Left renal cortex interstitium (tissue), 4 donors: ENCODE results near the gene BNIP3. TPM values are rescaled to one million over a fixed set of nuclear protein-coding genes. Genes with fewer than 3 reads are reported as not detected.

Experiments used
- DNase-seq, 4 donors: peaks; one replicate each; pipeline ENCODE4 v3.0.0-alpha.2; 2013; ENCODE audit warnings: low read depth in 4 of 4, low spot score in 2 of 4, missing footprints in 1 of 4
- polyA plus RNA-seq, 4 donors: library from polyadenylated mRNA; unstranded; fragments of 120-200 nt; gene quantifications; one replicate each; pipeline ENCODE4 v1.2.1, GENCODE V29; 2013; ENCODE audit not compliant: insufficient read length in 4 of 4

The BNIP3 gene, protein sequence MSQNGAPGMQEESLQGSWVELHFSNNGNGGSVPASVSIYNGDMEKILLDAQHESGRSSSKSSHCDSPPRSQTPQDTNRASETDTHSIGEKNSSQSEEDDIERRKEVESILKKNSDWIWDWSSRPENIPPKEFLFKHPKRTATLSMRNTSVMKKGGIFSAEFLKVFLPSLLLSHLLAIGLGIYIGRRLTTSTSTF
- polyA plus RNA-seq: 10 to 100 TPM; 67.2 to 86.7 (median 75.9) TPM

DNA sequence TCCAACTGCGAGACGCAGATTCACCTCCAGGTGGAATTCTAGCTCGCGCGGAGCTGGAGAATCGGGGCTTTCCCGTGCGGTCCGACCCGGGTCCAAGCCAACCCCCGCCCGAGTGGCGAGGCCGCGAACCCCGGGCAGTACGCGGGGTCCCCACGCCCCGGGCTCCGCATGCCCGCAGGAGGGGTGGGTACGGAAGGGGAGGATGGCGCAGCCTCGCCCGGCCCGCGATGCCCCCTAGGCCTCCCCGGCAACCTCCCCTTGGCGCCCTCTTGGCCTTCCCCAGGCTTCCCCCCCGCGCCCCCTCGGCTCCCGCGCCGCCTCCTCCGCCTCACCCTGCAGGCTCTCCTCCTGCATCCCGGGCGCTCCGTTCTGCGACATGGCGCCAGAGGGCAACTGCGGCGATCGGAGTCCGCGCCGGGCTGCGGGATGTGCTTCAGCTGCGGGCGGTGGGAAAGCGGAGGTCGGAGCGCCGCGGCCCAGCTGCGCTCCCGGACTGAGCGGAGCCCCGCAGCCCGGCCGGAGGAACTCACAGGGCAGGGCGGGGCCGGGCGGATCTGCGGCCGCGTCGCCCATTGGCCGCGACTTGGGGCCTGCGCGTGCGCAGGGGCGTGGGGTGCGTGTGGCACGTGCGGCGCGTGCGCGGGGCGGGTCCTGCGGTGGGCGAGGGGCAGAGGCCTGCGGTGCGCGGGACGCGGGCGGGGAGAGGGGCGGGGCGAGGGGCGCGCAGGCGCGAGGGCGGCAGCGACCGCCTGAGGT lies at the start of gene BNIP3:
TSS of gene BNIP3 (minus strand) at position 495 of the 756 bp plus-strand sequence. CDS start at position 378, 117 bp downstream.
- peak; percentile 74 to 87 (median 86) for DNase-seq

DNA sequence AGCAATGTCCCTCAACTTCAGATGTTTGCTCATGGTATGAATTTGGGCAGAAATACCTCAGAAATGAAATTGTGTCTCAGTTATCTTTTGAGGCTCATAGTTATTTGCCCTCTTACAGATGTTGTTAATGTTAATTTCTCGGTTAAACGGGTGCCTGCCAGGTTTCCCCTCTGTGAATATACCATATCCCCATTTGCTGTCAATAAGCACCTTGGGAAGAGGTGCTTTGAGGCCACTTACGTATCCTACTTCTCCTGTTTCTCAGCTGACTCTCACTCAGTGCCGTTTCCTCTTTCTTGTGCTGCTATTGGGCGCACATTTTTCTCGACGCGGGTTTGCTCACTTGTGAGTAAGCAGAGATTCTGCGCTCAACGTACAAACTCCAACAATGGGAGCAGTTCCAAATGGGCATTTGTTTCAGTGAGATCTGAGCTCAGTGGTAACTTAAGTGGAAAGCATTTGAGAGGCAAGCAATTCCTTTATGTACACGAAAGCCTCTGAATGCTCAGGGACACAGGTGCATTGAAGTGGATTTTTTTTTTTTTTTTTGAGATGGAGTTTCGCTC lies 49.3 kb upstream of the BNIP3 start:
- DNase-seq: no peak

DNA sequence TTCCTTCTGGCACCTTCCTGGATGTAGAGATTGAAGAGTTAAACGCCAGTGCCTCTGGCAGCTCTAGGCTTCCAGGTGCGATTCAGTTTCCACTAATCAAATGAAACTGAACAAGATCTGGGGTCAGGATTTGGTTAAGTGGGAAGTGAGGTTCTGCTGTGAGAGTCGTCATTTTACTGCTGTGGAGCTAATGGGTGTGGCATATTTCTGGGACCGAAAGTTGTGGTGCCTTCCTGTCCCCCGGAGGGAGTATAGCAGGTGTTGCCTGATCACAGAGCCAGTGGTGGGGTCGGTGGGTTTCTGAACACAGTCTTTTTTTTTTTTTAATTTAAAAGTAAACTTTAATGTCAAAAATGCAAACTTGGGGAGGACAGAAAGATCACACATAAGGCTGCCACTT lies 47.0 kb upstream of the BNIP3 start:
- DNase-seq: no peak

DNA sequence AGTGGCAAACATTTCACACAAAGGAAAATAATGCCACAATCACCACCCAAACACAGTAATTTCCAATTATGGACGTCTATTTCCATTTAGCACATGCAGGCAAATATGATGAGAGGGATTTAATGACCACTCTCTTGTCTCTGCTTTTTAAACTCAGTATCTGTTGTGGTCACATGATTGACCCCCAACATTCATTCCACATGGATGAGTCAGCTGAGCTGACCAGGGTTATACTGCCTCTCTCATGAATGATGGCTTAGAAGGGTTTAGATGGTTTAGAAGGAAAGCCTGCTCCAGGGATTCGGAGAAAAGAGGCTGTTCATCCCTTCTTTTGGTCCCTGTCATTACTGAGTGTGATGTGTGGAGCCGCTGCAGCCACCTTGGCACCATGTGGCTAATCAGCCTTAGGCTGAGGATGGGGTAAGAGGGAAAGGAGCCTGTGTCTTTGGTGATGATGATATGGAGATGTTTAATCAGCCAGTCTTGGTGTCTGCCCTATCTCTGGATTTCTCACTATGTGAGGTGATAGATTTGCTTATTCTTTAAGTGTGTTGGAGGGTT lies 45.8 kb upstream of the BNIP3 start:
- DNase-seq: no peak

DNA sequence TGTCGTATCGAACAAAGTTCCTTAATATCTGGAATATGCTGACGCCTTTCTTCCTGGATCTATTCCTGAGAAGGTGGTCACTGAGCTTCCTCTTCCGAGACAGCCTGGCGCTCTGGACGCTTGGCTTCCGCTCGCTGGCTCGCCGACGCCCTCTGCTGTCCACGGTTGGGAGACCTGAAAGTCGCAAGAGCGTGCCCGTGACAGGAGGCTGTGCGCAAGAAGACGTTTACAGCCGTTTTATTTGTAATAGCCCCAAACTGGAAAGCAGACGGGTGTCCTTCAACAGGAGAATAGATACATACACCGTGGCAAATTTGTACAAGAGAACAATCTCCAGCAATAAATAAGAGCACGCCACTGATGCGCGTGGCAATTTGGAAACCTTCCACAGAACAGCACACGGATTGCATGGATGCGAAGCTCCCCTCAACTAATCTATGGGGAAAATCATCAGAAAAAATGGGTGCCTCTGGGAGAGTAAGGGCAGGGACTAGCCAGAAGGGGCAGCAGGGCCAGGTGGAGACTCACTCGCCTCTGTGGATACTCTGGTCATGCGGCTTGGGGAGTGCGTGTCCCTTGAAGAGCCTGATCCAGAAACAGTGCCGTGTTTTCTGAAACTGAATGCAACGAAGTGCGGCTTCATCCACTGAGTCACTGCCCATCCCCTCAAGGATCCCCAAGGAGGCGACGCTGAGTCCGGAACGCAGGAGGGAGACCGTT lies 41.5 kb upstream of the BNIP3 start:
- peak in 3 of 4 donors; percentile 39 to 56 (median 44) for DNase-seq

DNA sequence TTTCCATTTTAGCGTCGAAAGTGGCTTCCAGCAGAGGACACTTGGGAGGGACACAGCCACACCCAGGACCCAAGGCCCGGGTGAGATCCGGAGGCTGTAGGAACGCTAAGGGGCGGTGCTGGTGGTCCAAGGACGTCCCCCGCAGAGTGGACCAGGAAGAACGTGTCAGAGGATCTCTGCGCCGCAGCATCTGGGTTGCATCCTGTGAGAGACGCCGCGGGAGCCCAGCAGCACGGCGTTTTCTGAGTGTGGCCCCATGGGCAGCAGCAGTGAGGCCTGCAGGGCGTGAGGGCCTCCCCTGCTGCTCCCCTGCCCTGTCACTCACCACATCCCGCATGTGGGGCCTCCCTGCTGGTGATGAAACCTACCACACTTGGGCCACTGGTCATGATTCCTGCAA lies 40.5 kb upstream of the BNIP3 start:
- DNase-seq: no peak

DNA sequence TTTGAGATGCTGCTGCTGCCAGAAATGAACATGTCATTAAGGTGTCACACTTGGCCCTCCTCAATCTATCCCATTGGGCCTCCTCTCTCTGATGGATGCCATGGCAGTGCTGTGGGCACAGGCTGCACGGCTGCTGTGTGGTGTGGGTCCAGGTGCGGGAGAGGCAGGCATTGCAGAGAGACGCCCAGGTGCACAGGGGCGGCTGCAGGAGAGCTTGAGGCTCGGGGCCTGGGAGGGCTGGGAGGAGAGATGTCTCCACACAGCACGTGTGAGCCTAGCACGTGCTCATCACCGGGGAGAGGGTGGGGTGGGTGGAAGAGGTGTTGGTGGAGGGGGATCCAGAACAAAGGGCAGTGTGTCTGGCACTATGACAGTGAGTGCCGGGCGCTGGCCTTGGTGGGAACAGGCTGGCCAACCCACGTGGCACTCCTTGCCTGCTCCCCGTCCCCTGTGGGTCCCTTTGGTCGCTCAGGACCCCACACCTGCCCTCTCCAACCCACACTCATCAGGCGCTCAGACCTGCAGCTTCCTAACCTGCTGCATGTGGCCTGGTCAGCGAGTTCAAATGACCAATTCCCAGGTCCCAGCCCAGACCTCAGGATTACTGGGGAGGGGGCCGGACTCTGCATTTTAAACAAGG lies 39.9 kb upstream of the BNIP3 start:
- no peak for DNase-seq

DNA sequence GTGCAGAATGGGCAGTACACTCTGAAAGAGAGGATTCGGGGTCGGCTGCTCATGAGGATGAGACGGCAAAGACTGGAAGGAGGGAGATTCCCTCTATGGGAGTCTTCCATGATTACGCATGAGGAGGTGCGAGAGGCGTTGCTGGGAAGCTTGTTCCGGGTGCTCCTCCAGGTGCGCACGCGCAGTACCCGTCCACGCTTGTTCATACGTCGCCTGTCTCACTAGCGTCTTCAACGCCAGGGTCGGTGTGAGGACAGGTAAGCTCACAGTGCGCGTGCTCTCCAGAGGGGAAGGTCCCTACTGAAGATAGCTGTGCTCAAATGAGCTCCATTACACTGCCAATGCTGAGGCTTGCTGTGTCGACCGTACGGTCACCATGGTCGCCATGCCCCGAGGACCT lies 39.3 kb upstream of the BNIP3 start:
- no peak for DNase-seq

DNA sequence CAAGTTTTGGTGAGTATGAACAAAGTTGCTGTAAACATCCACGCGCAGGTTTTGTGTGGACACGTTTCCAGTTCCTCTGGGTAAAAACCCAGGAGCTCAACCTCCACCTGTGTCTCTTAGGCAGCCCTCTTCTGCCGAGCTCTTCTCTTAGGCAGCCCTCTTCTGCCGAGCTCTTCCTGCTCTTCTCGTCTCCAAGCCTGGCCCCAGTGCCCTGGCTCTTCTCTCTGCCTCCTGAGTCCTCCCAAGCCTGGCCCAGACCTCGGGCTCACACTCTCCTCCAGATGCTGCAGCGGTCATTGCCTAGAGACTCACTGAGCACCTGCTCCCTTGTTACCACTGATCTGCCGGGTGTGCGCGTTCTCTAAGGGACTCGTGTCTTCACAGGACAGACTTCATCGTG lies 38.7 kb upstream of the BNIP3 start:
- no peak for DNase-seq

DNA sequence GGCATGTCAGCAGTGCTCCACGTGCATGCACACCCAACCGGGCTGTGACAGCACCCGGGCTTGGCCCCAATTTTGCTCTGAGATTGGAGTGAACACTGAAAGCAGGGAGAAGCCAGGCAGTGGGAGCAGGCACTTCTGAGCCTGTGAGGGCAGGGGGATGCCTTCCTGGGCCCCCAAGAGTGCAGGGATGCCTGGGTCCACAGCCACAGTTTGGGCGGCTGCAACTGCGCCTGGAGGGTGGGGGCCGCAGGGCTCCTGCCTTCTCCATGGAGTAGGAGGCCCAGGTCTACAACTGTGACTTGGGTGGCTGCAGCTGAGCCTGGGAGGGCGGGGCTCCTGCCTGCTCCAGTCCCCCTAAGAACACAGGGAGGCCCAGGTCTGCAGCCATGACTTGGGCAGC lies 37.6 kb upstream of the BNIP3 start:
- DNase-seq: no peak

DNA sequence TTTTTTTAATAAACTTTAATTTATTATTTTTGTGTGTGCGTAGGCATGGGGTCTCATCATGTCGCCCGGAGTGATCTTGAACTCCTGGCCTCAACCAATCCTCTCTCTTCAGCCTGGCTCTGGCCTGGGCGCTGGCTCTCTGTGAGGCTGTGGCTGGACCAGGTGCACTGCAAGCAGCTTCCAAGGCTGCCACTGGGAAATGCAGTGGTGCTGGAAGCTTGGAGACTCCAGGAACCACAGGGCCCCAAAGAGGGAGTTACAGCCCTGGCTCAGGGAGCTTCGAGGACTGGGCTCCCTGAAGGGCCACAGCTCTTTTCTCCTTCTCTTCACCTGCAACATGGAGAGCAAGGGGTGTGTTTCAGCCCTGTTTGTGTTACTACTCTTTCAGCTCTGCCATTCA lies 36.7 kb upstream of the BNIP3 start:
- no peak for DNase-seq

DNA sequence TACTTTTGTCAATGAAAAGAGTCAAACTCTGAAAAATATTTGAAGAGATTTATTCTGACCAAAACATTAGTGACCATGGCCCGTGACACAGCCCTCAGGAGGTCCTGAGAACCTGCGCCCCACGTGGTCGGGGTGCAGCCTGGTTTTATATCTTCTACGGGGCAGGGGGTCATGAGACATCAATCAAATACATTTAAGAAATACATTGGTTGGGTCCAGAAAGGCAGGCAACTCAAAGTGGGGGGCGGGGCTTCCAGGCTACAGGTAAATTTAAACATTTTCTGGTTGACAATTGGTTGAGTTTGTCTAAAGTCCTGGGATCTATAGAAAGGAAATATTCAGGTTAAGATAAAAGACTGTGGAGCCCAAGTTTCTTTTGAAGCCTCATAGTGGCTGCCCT lies 34.8 kb upstream of the BNIP3 start:
- DNase-seq: no peak

DNA sequence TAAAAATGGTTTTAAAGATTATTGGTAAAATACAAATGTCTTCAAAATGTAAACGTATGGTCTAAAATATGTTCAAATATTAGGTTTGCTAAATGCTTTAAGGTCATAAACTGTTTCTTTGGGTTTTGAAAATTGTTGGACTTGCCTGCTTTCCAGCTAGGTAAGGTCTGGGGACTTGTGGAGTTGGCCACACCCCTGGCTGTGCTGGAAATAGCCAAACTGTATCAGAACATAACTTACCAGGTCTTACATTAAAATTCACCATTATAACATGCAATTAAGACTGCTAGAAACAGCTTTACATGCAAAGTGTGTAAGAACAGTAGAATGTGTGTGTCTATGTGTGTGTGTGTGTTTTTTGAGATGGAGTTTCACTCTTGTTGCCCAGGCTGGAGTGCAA lies 29.7 kb upstream of the BNIP3 start:
- DNase-seq: no peak

DNA sequence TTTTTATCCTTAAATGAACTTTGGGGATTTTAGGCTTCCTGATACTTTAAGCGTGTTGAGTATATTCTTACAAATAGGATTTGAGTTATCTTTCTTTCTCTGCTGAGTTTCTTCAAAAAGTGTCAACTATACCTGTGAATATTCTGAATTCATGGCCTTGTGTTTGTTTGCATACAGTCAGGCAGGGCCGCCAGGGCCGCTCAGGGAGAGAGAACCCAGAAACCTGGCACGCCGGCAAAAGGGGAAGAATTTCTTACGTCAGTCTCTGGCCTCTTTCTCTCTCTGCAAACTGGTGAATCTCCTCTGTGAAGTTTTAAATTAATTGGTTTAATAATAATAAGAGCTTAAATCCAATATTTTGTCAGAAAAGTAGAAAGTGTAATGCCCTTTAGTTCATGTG lies 29.3 kb upstream of the BNIP3 start:
- DNase-seq: no peak

DNA sequence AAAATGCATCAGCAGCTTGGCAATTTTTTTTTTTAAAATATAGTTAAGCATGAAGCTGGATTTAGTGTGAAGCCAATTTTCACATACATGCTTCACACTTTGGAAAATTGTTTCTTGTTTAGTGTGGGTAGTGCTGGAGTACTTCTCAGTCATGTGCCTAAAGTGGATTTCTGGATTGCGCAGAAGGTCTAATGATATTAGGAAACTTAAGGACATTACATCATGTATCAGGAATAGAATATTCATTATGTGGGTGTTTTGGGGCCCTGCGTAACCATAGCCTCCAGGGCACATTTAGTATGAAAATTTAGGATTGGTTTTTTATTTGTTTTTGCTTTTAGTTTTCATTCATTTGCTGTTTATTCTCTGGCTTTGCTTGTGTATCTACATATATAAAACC lies 28.8 kb upstream of the BNIP3 start:
- no peak for DNase-seq

DNA sequence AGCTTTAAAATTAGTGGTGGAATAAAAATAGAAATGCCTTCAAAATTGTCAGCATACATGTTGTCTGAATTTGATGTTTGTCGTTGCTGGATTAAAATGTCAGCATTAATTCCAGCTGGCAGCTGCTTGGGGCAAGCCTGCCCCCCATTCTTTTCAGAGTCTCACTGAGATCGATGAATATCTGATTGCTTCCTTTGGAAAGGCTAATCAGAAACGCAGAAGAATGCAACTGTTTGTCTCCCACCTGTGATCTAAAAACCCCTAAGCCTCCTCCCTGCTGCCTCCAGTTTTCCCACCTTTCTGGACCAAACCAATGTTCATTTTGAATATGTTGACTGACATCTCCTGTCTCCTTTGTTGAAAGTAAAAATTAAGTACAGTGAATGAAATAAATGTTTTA lies 27.9 kb upstream of the BNIP3 start:
- no peak for DNase-seq

DNA sequence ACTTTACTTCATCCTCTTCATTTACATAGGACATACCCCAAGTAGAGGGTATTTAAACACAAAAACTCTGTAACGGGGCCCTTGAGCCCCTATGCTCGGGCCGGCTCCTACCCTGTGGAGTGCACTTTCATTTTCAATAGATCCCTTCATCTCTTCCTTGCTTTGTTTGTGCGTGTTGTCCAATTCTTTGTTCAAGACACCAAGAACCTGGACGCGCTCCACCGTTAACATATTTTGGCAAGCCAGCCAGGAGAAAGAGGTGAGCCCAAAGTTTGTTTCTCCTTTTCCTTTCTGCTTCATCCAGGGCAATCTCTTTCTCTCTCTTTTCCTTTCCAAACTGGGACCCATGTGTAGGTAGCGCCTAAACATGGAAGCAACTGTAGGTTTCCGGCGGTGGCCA lies 26.0 kb upstream of the BNIP3 start:
- DNase-seq: no peak

DNA sequence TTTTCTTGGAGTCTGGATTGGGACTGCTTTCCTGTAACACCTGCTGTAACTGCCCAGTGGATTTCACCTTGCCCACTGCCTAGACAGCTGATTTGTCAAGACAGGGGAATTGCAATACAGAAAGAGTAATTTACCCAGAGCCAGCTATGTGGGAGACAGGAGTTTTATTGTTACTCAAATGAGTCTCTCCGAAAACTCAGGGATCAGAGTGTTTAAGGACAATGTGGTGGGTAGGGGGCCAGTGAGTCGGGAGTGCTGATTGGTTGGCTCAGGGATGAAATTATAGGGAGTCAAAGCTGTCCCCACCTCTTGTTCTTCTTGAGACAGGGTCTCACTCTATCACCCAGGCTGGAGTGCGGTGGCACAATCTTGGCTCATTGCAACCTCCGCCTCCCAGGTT lies 25.2 kb upstream of the BNIP3 start:
- no peak for DNase-seq

DNA sequence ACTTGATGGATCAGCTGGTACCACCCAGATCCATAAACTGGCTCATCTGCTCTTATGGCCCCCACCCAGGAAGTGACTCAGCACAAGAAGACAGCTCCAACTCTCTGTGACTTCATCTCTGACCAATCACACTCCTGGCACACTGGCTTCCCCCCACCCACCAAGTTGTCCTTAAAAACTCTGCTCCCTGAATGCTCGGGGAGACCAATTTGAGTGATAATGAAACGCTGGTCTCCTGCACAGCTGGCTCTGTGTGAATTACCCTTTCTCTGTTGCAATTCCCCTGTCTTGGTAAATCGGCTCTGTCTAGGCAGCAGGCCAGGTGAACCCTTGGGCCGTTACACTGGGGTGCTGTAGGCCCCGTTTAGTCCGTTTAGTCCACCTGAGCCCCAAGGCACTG lies 23.4 kb upstream of the BNIP3 start:
- no peak for DNase-seq

DNA sequence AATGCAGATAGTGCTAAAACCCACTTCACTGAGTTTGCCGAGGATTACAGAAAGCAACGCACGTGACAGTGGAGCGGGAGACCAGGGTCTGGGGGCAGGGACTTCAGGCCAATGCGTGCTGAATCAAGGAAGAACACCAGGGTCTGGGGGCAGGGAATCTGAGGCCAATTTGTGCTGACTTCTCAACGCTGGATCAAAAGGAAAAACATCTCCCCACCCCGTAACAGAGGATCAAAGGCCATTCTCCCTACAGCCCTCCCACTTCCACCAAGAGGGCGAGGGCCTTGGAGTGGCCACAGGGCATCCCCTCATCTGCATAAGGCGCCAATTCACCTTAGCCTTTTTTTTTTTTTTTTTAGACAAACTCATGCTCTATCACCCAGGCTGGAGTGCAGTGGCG lies 22.3 kb upstream of the BNIP3 start:
- DNase-seq: no peak
